ENCODE results near the gene OR5K3.
A peak's percentile ranks its signal among the peaks of the same experiment; 100 is the strongest.

Gene OR5K3

DNA sequence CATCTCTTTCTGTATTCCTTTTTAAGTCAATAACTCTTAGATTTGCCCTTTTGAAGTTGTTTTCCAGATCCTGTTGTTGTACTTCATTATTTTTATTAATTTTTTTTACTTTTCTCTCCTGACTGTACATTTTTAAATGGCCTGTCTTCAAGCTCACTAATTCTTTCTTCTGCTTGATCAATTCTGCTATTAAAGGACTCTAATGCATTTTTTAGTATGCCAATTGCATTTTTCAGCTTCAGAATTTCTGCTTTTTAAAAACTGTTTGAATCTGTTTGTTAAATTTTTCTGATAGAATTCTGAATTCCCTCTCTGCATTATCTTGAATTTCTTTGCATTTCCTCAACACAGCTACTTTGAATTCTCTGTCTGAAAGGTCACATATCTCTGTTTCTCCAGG lies 31.2 kb upstream of the OR5K3 start:
- H3K4me1 ChIP-seq (ENCODE audit: control insufficient read depth, low read depth, low read length): no peaks in the 10 kb centered on the region
- H3K9ac ChIP-seq (ENCODE audit: low read length): no peak overlapping the region
- no peak for DNase-seq
- no peak overlapping the region for H2BK15ac ChIP-seq (replicated peaks; ENCODE audit: low read depth)
- H3K79me2 ChIP-seq (ENCODE audit: control insufficient read depth, insufficient read depth, low read length): no peaks in the 10 kb centered on the region
- H4K5ac ChIP-seq (ENCODE audit: low read length): no peak overlapping the region
- H3K18ac ChIP-seq (ENCODE audit: low read length): no peak overlapping the region
- no peak overlapping the region for H3K23ac ChIP-seq (ENCODE audit: low read length)
- H2BK120ac ChIP-seq (ENCODE audit: low read depth, low read length): no peak overlapping the region
- no peak overlapping the region for H2BK5ac ChIP-seq (ENCODE audit: low read length)
- H3K4me3 ChIP-seq (ENCODE audit: low read length): no peak overlapping the region
- no peaks in the 10 kb centered on the region for H3K27me3 ChIP-seq (ENCODE audit: insufficient read depth, low read length, poor library complexity)
- H3K4ac ChIP-seq (ENCODE audit: low read depth, low read length): no peak overlapping the region
- H3K56ac ChIP-seq (ENCODE audit: low read length): no peak overlapping the region
- H3K4me2 ChIP-seq (ENCODE audit: low read length): no peak overlapping the region
- H3K27ac ChIP-seq (ENCODE audit: low read depth, low read length): no peak overlapping the region
- no peak overlapping the region for H4K8ac ChIP-seq (ENCODE audit: low read depth, low read length)
- no peaks in the 10 kb centered on the region for H3K79me1 ChIP-seq (ENCODE audit: low read length)
- H2AK5ac ChIP-seq (ENCODE audit: low read length): no peak overlapping the region
- H3K36me3 ChIP-seq (ENCODE audit: control insufficient read depth, insufficient read depth, low read length): no peaks in the 10 kb centered on the region

GRCh38 chr3:98359993-98360675 lies 30.3 kb upstream of the OR5K3 start:
- no CpG with 5 or more reads among the region's 1 CpG for WGBS (ENCODE audit: extremely low coverage, insufficient coverage, low lambda C conversion rate)

DNA sequence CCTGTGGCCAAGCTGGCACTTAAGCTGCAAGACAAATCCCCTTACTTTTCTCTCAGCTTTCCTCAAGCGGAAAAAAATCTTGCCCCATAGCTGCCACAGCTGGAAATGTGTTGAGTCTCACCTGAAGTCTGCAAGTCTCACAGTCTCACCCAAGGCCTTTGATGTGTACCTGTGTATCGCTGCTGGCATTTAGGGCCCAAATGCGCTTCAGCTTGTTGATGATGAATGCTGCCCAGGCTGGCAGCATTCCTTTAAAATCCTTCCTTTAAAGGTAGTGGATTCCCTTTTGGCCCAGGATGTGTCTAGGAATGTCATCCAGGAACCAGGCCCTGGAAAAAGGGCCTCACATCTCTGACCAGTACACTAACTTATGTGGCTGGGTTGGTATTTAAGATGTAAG lies 29.8 kb upstream of the OR5K3 start:
- Histone ChIP-seq H3K27me3 (ENCODE audit: insufficient read depth, low read length, poor library complexity) (no peaks in the 10 kb centered on the region), H3K27ac (ENCODE audit: low read depth, low read length) (no peak overlapping the region), H4K5ac (ENCODE audit: low read length) (no peak overlapping the region), H3K56ac (ENCODE audit: low read length) (no peak overlapping the region), H3K4ac (ENCODE audit: low read depth, low read length) (no peak overlapping the region), H3K79me2 (ENCODE audit: control insufficient read depth, insufficient read depth, low read length) (no peaks in the 10 kb centered on the region), H3K18ac (ENCODE audit: low read length) (no peak overlapping the region), H4K8ac (ENCODE audit: low read depth, low read length) (no peak overlapping the region), H2BK120ac (ENCODE audit: low read depth, low read length) (no peak overlapping the region), H3K23ac (ENCODE audit: low read length) (no peak overlapping the region), H2AK5ac (ENCODE audit: low read length) (no peak overlapping the region), H3K9ac (ENCODE audit: low read length) (no peak overlapping the region), H3K4me1 (ENCODE audit: control insufficient read depth, low read depth, low read length) (no peaks in the 10 kb centered on the region), H2BK5ac (ENCODE audit: low read length) (no peak overlapping the region), H3K79me1 (ENCODE audit: low read length) (no peaks in the 10 kb centered on the region), H3K4me3 (ENCODE audit: low read length) (no peak overlapping the region), H2BK15ac (replicated peaks; ENCODE audit: low read depth) (no peak overlapping the region), H3K36me3 (ENCODE audit: control insufficient read depth, insufficient read depth, low read length) (no peaks in the 10 kb centered on the region), H3K4me2 (ENCODE audit: low read length) (no peak overlapping the region)
- peak; percentile 3 for DNase-seq
- no CpG with 5 or more reads among the region's 3 CpGs for WGBS (ENCODE audit: extremely low coverage, insufficient coverage, low lambda C conversion rate)

More at GRCh38 chr3:98359993-98360675, 30.3 kb upstream of the OR5K3 start:
- no peak overlapping the region for H3K27ac ChIP-seq (ENCODE audit: low read depth, low read length)
- H3K36me3 ChIP-seq (ENCODE audit: control insufficient read depth, insufficient read depth, low read length): no peaks in the 10 kb centered on the region
- no peak overlapping the region for H2BK120ac ChIP-seq (ENCODE audit: low read depth, low read length)
- H3K79me1 ChIP-seq (ENCODE audit: low read length): no peaks in the 10 kb centered on the region
- no peaks in the 10 kb centered on the region for H3K79me2 ChIP-seq (ENCODE audit: control insufficient read depth, insufficient read depth, low read length)
- H3K27me3 ChIP-seq (ENCODE audit: insufficient read depth, low read length, poor library complexity): no peaks in the 10 kb centered on the region
- H3K4me1 ChIP-seq (ENCODE audit: control insufficient read depth, low read depth, low read length): no peaks in the 10 kb centered on the region
- no peak overlapping the region for H3K23ac ChIP-seq (ENCODE audit: low read length)
- no peak overlapping the region for H4K5ac ChIP-seq (ENCODE audit: low read length)
- H3K9ac ChIP-seq (ENCODE audit: low read length): no peak overlapping the region
- H3K4ac ChIP-seq (ENCODE audit: low read depth, low read length): peak overlapping the region; percentile 31
- H2BK5ac ChIP-seq (ENCODE audit: low read length): no peak overlapping the region
- H2BK15ac ChIP-seq (replicated peaks; ENCODE audit: low read depth): no peak overlapping the region
- H3K18ac ChIP-seq (ENCODE audit: low read length): no peak overlapping the region
- peak; percentile 70 for DNase-seq
- no peak overlapping the region for H4K8ac ChIP-seq (ENCODE audit: low read depth, low read length)
- H3K4me3 ChIP-seq (ENCODE audit: low read length): no peak overlapping the region
- H3K56ac ChIP-seq (ENCODE audit: low read length): no peak overlapping the region
- H3K4me2 ChIP-seq (ENCODE audit: low read length): no peak overlapping the region
- no peak overlapping the region for H2AK5ac ChIP-seq (ENCODE audit: low read length)

DNA sequence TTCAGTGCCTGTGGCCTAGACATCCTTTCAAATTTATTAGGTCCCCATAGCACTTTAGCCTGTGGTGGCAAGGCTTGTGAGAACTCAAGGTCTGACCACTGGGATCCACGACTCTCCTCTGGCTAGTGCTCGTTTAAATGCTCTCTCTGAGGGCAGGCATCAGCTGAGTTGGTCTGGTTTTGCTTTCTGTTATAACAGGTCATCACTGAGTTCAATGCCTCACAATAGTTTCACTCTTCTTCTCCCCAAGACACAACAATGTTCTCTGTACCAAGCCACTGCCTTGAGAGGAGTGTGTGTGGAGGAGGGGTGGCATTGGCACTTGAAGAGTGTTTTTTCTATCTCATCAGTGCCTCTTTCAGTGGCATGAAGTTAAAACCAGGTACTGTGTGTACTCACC lies 29.2 kb upstream of the OR5K3 start:
- no peak overlapping the region for H3K18ac ChIP-seq (ENCODE audit: low read length)
- H3K36me3 ChIP-seq (ENCODE audit: control insufficient read depth, insufficient read depth, low read length): no peaks in the 10 kb centered on the region
- H3K9ac ChIP-seq (ENCODE audit: low read length): no peak overlapping the region
- no peaks in the 10 kb centered on the region for H3K27me3 ChIP-seq (ENCODE audit: insufficient read depth, low read length, poor library complexity)
- no peak overlapping the region for H2BK15ac ChIP-seq (replicated peaks; ENCODE audit: low read depth)
- H2BK120ac ChIP-seq (ENCODE audit: low read depth, low read length): no peak overlapping the region
- no peak overlapping the region for H3K4me2 ChIP-seq (ENCODE audit: low read length)
- no CpG with 5 or more reads among the region's 2 CpGs for WGBS (ENCODE audit: extremely low coverage, insufficient coverage, low lambda C conversion rate)
- no peak overlapping the region for H3K27ac ChIP-seq (ENCODE audit: low read depth, low read length)
- no peak overlapping the region for H4K5ac ChIP-seq (ENCODE audit: low read length)
- no peak overlapping the region for H3K56ac ChIP-seq (ENCODE audit: low read length)
- no peaks in the 10 kb centered on the region for H3K79me2 ChIP-seq (ENCODE audit: control insufficient read depth, insufficient read depth, low read length)
- no peak overlapping the region for H2AK5ac ChIP-seq (ENCODE audit: low read length)
- DNase-seq: no peak
- no peak overlapping the region for H4K8ac ChIP-seq (ENCODE audit: low read depth, low read length)
- H3K4ac ChIP-seq (ENCODE audit: low read depth, low read length): no peak overlapping the region
- no peak overlapping the region for H2BK5ac ChIP-seq (ENCODE audit: low read length)
- no peaks in the 10 kb centered on the region for H3K4me1 ChIP-seq (ENCODE audit: control insufficient read depth, low read depth, low read length)
- no peak overlapping the region for H3K4me3 ChIP-seq (ENCODE audit: low read length)
- no peaks in the 10 kb centered on the region for H3K79me1 ChIP-seq (ENCODE audit: low read length)
- no peak overlapping the region for H3K23ac ChIP-seq (ENCODE audit: low read length)

GRCh38 chr3:98367464-98368246 lies 22.8 kb upstream of the OR5K3 start:
- no peak overlapping the region for H3K56ac ChIP-seq (ENCODE audit: low read length)
- no peak overlapping the region for H3K4me2 ChIP-seq (ENCODE audit: low read length)
- WGBS (ENCODE audit: extremely low coverage, insufficient coverage, low lambda C conversion rate): no CpG with 5 or more reads among the region's 4 CpGs
- no peaks in the 10 kb centered on the region for H3K27me3 ChIP-seq (ENCODE audit: insufficient read depth, low read length, poor library complexity)
- H2BK15ac ChIP-seq (replicated peaks; ENCODE audit: low read depth): no peak overlapping the region
- no peaks in the 10 kb centered on the region for H3K79me2 ChIP-seq (ENCODE audit: control insufficient read depth, insufficient read depth, low read length)
- no peak overlapping the region for H3K18ac ChIP-seq (ENCODE audit: low read length)
- H3K27ac ChIP-seq (ENCODE audit: low read depth, low read length): no peak overlapping the region
- no peak overlapping the region for H2AK5ac ChIP-seq (ENCODE audit: low read length)
- H2BK120ac ChIP-seq (ENCODE audit: low read depth, low read length): no peak overlapping the region
- no peak overlapping the region for H4K5ac ChIP-seq (ENCODE audit: low read length)
- no peaks in the 10 kb centered on the region for H3K4me1 ChIP-seq (ENCODE audit: control insufficient read depth, low read depth, low read length)
- no peaks in the 10 kb centered on the region for H3K79me1 ChIP-seq (ENCODE audit: low read length)
- no peak overlapping the region for H3K4me3 ChIP-seq (ENCODE audit: low read length)
- no peak overlapping the region for H4K8ac ChIP-seq (ENCODE audit: low read depth, low read length)
- H3K36me3 ChIP-seq (ENCODE audit: control insufficient read depth, insufficient read depth, low read length): no peaks in the 10 kb centered on the region
- no peak overlapping the region for H3K9ac ChIP-seq (ENCODE audit: low read length)
- H3K4ac ChIP-seq (ENCODE audit: low read depth, low read length): no peak overlapping the region
- H3K23ac ChIP-seq (ENCODE audit: low read length): no peak overlapping the region
- no peak overlapping the region for H2BK5ac ChIP-seq (ENCODE audit: low read length)
- no peak for DNase-seq

DNA sequence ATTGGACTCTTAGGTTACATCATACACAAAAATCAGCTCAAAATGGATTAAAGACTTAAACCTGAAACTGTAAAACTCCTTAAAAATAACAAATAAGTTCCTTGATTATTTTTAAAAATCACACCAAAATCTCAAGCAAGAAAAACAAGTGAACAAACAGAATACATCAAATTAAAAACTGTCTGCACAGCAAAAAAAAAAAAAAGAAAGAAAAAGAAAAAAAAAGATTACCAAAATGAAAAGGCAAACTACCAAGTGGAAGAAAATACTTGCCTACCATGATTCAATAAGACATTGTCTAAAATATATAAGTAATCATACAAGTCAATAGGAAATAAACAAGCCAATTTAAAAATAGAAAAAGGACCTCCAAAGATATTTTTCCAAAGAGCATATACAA lies 19.3 kb upstream of the OR5K3 start:
- Histone ChIP-seq H3K4me2 (ENCODE audit: low read length) (no peak overlapping the region), H3K4me3 (ENCODE audit: low read length) (no peak overlapping the region), H3K9ac (ENCODE audit: low read length) (no peak overlapping the region), H3K23ac (ENCODE audit: low read length) (no peak overlapping the region), H3K56ac (ENCODE audit: low read length) (no peak overlapping the region), H2BK15ac (replicated peaks; ENCODE audit: low read depth) (no peak overlapping the region), H3K4me1 (ENCODE audit: control insufficient read depth, low read depth, low read length) (no peaks in the 10 kb centered on the region), H3K79me1 (ENCODE audit: low read length) (no peaks in the 10 kb centered on the region), H4K8ac (ENCODE audit: low read depth, low read length) (no peak overlapping the region), H3K18ac (ENCODE audit: low read length) (no peak overlapping the region), H2BK120ac (ENCODE audit: low read depth, low read length) (no peak overlapping the region), H3K4ac (ENCODE audit: low read depth, low read length) (no peak overlapping the region), H3K36me3 (ENCODE audit: control insufficient read depth, insufficient read depth, low read length) (no peaks in the 10 kb centered on the region), H2AK5ac (ENCODE audit: low read length) (no peak overlapping the region), H3K27ac (ENCODE audit: low read depth, low read length) (no peak overlapping the region), H3K27me3 (ENCODE audit: insufficient read depth, low read length, poor library complexity) (no peaks in the 10 kb centered on the region), H3K79me2 (ENCODE audit: control insufficient read depth, insufficient read depth, low read length) (no peaks in the 10 kb centered on the region), H2BK5ac (ENCODE audit: low read length) (no peak overlapping the region), H4K5ac (ENCODE audit: low read length) (no peak overlapping the region)
- no peak for DNase-seq

Measured in mesendoderm (in vitro differentiated cells).